KMS-11 (cell line): Measurements from ENCODE around the gene PCYT2.

Experiments used
- H2AFZ ChIP-seq: fragments of 200-600 bp; sonication (generic); 2 replicates; pipeline ENCODE4 v1.6.1; 2016; ENCODE audit warnings: antibody characterized with exemption, mixed run types, low read depth
- H3K27ac ChIP-seq: fragments of 200-600 bp; sonication (generic); 2 replicates; pipeline ENCODE4 v1.6.1; 2016; ENCODE audit warnings: mild to moderate bottlenecking, mixed run types
- H3K27me3 ChIP-seq: fragments of 200-600 bp; sonication (generic); 2 replicates; pipeline ENCODE4 v1.6.1; 2017; ENCODE audit warnings: mild to moderate bottlenecking, low read depth, mixed run types, moderate library complexity; ENCODE audit not compliant: insufficient read depth
- H3K36me3 ChIP-seq: fragments of 200-600 bp; sonication (generic); 2 replicates; pipeline ENCODE4 v1.6.1; 2017; ENCODE audit warnings: mild to moderate bottlenecking, mixed run types; ENCODE audit not compliant: insufficient read depth
- H3K4me1 ChIP-seq: fragments of 200-600 bp; sonication (generic); 2 replicates; pipeline ENCODE4 v1.6.1; 2016; ENCODE audit warnings: mild to moderate bottlenecking, low read depth, mixed run types; ENCODE audit not compliant: poor library complexity, severe bottlenecking
- H3K4me2 ChIP-seq: fragments of 200-600 bp; sonication (generic); 2 replicates; pipeline ENCODE4 v1.7.0; 2016; ENCODE audit warnings: mild to moderate bottlenecking, mixed run types
- H3K4me3 ChIP-seq: fragments of 200-600 bp; sonication (generic); IDR thresholded peaks from 2 replicates; pipeline ENCODE4 v1.6.1; 2017; ENCODE audit warnings: low read depth, low read length, mixed read lengths; ENCODE audit not compliant: insufficient read depth
- H3K79me2 ChIP-seq: fragments of 200-600 bp; sonication (generic); 2 replicates; pipeline ENCODE4 v1.6.1; 2016; ENCODE audit warnings: low read depth, mixed run types; ENCODE audit not compliant: insufficient read depth
- H3K9ac ChIP-seq: fragments of 200-600 bp; sonication (generic); 2 replicates; pipeline ENCODE4 v1.6.1; 2016; ENCODE audit warnings: mild to moderate bottlenecking, mixed run types
- H4K20me1 ChIP-seq: fragments of 200-600 bp; sonication (generic); 2 replicates; pipeline ENCODE4 v1.6.1; 2016; ENCODE audit warnings: mild to moderate bottlenecking, mixed run types; ENCODE audit not compliant: insufficient read depth
- TF ChIP-seq, protein P1 (sequence below): fragments of 200-600 bp; sonication (generic); conservative IDR thresholded peaks from 2 replicates; pipeline ENCODE4 v1.6.1; 2017; ENCODE audit warnings: low read depth, mild to moderate bottlenecking, antibody characterized with exemption, low read length, moderate library complexity, mixed read lengths

PCYT2 gene

DNA sequence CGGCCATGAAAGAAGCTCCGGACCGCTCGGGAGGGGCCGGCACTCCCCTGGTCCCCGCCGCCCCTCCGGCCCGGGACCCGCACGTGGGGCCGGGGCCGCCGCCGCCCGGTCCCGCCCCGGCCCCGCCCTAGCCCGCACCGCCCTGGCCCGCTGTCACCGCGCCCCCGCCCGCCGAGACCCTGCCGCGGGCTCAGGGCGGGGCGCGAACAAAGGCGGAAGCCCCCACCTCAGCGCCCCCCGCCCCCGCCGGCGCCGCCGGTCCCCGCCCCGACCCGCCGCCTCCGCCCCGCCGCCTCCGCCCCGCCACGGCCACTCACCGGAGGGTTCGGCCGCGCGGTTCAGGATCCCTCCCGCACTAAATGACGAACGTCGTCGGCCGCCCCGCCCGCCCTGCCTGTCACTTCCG is 40.2 kb downstream of the PCYT2 start, which contains the start of gene ARHGDIA:
ARHGDIA (minus strand) TSS at position 357 of the 406 bp plus-strand sequence. CDS start 1,407 bp downstream, outside the sequence.
- Histone ChIP-seq H3K9ac (peak within 1 kb of the TSS; percentile 100), H3K4me3 (peak within 1 kb of the TSS; percentile 26), H3K27me3 (no peaks in the 10 kb centered on the region), H3K36me3 (no peaks in the 10 kb centered on the region), H3K4me1 (peaks cover 41% of the 10 kb centered on the region), H4K20me1 (no peaks in the 10 kb centered on the region), H3K4me2 (peak within 1 kb of the TSS; percentile 100), H2AFZ (peak within 1 kb of the TSS; percentile 87), H3K79me2 (peaks cover 31% of the 10 kb centered on the region), H3K27ac (peak within 1 kb of the TSS; percentile 100)
- TF ChIP-seq, protein P1, sequence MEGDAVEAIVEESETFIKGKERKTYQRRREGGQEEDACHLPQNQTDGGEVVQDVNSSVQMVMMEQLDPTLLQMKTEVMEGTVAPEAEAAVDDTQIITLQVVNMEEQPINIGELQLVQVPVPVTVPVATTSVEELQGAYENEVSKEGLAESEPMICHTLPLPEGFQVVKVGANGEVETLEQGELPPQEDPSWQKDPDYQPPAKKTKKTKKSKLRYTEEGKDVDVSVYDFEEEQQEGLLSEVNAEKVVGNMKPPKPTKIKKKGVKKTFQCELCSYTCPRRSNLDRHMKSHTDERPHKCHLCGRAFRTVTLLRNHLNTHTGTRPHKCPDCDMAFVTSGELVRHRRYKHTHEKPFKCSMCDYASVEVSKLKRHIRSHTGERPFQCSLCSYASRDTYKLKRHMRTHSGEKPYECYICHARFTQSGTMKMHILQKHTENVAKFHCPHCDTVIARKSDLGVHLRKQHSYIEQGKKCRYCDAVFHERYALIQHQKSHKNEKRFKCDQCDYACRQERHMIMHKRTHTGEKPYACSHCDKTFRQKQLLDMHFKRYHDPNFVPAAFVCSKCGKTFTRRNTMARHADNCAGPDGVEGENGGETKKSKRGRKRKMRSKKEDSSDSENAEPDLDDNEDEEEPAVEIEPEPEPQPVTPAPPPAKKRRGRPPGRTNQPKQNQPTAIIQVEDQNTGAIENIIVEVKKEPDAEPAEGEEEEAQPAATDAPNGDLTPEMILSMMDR: no peak

GRCh38 chr17:81870131-81870980 is 40.8 kb downstream of the PCYT2 start:
- H3K27me3 ChIP-seq: no peaks in the 10 kb centered on the region
- TF ChIP-seq, protein P1: no peak
- peak overlapping the region; percentile 91 for H3K9ac ChIP-seq
- H3K4me2 ChIP-seq: peak overlapping the region; percentile 88
- H2AFZ ChIP-seq: no peak overlapping the region
- peak overlapping the region; percentile 26 for H3K4me3 ChIP-seq
- H3K27ac ChIP-seq: peak overlapping the region; percentile 88
- peaks cover 31% of the 10 kb centered on the region for H3K79me2 ChIP-seq
- peaks cover 48% of the 10 kb centered on the region for H3K4me1 ChIP-seq
- H3K36me3 ChIP-seq: no peaks in the 10 kb centered on the region
- no peaks in the 10 kb centered on the region for H4K20me1 ChIP-seq

DNA sequence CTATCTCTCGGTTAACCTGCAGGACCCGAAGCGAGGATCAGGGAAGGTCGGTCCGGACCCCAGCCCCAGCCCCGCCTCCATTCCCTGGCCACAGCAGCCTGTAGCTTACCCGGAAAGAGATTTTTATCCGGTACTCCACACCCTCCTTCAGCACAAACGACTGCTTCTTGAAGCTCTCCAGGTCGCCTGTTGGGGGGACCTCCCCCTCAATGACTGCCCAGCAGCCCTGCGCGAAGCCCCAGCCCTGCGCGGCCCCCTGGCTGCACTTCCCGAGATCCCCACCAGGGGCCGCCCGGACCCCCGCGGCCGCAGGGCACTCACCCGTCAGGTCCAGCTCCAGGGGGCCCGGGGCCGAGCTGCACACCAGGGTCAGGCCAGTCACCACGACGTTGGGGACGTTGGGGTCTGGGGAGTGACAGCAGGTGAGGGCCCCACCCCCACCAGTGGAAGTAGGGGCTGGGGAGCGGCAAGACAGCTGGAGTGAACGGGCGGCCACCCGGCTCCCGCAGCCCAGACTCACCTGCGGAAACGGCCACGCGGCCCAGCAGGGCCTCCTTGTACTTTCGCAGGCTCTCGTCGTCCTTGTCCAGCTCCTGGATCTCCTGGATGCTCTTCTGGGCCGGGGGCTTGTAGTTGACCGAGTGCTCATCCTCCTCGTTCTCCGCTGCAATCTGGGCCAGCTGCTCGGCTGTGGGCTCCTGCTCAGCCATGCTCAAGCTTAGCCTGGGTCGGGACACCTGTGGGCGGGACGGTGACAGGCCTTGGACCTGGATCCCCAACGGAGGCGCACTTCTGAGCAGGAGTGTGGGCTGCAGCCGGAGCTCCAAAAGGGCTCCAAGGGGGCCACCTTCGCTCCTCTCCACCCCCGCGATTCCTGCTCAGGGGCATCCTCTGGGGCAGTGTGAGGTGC is 41.7 kb downstream of the PCYT2 start:
- H3K36me3 ChIP-seq: no peaks in the 10 kb centered on the region
- no peaks in the 10 kb centered on the region for H3K27me3 ChIP-seq
- H3K27ac ChIP-seq: peak overlapping the region; percentile 88
- peak overlapping the region; percentile 91; the same call in 1 of the 2 replicates for H3K9ac ChIP-seq
- no peak overlapping the region for H2AFZ ChIP-seq
- peak overlapping the region; percentile 88 for H3K4me2 ChIP-seq
- H4K20me1 ChIP-seq: no peaks in the 10 kb centered on the region
- H3K4me3 ChIP-seq: peak overlapping the region; percentile 26
- peaks cover 51% of the 10 kb centered on the region for H3K4me1 ChIP-seq
- H3K79me2 ChIP-seq: peaks cover 33% of the 10 kb centered on the region
- TF ChIP-seq, protein P1: peak; percentile 46

- H3K27ac ChIP-seq: no peak overlapping the region
These were observed 42.5 kb downstream of the PCYT2 start for GRCh38 chr17:81868674-81869220.

More at GRCh38 chr17:81868674-81869220, 42.5 kb downstream of the PCYT2 start:
- TF ChIP-seq, protein P1: no peak
- no peaks in the 10 kb centered on the region for H3K36me3 ChIP-seq
- no peaks in the 10 kb centered on the region for H3K27me3 ChIP-seq
- no peak overlapping the region for H2AFZ ChIP-seq
- H4K20me1 ChIP-seq: no peaks in the 10 kb centered on the region
- H3K9ac ChIP-seq: no peak overlapping the region
- peaks cover 55% of the 10 kb centered on the region for H3K4me1 ChIP-seq
- peaks cover 41% of the 10 kb centered on the region for H3K79me2 ChIP-seq
- H3K4me3 ChIP-seq: no peak overlapping the region
- no peak overlapping the region for H3K4me2 ChIP-seq
